B cell (primary cell): ENCODE measurements around the gene DTNBP1. TPM values are rescaled to one million over a fixed set of nuclear protein-coding genes. Genes with fewer than 3 reads are reported as not detected.

Experiments used
- ATAC-seq: fragments of 200-7000 bp; cut with Tn5 transposase; one replicate; pipeline ENCODE4 v1.10.0; 2021; ENCODE audit warnings: low read depth, mild to moderate bottlenecking, moderate number of reproducible peaks, moderate library complexity
- CTCF ChIA-PET: fragments of 350-600 bp; sonication (Branson Sonifier 250); formaldehyde crosslinking; loops from one replicate; lab custom pipeline; 2021; ENCODE audit warnings: antibody characterized with exemption, inconsistent platforms; lab: Charles Lee
- POLR2A ChIA-PET: fragments of 350-600 bp; sonication (Branson Sonifier 250); formaldehyde crosslinking; loops from one replicate; lab custom pipeline; 2021; ENCODE audit warnings: antibody characterized with exemption; lab: Charles Lee
- DNase-seq: peaks from one replicate; pipeline ENCODE4 v3.0.0; 2013
- H2AFZ ChIP-seq: 2 replicates; pipeline ENCODE4 v1.6.1; 2012; ENCODE audit warnings: mild to moderate bottlenecking, low read depth, low read length; ENCODE audit not compliant: insufficient read depth, poor library complexity, severe bottlenecking
- H3K27ac ChIP-seq, 2 donors: 1 replicate in 1 of 2; 2 replicates in 1 of 2; pipeline ENCODE4 v1.5.1; 2012 to 2013; ENCODE audit warnings: low read length in 2 of 2, mild to moderate bottlenecking in 2 of 2, moderate library complexity in 1 of 2
- H3K27me3 ChIP-seq, 4 experiments: fragments of 200-600 bp in 1 of 4; sonication (generic) in 1 of 4; replicated peaks in 1 of 4; 1 replicate in 2 of 4; 2 replicates in 2 of 4; pipeline versions ENCODE4 v1.6.1 to v1.7.0; 2013 to 2016; ENCODE audit warnings: low read length in 3 of 4, mild to moderate bottlenecking in 2 of 4, mixed read lengths in 1 of 4, moderate library complexity in 1 of 4; ENCODE audit not compliant: insufficient read depth in 4 of 4, control insufficient read depth in 3 of 4; ENCODE audit errors: control extremely low read depth in 1 of 4
- H3K36me3 ChIP-seq, 2 experiments: replicated peaks in 1 of 2; 1 replicate in 1 of 2; 2 replicates in 1 of 2; pipeline versions ENCODE4 v1.6.1 to v1.7.1; 2013; ENCODE audit warnings: low read length in 1 of 2; ENCODE audit not compliant: insufficient read depth in 2 of 2, control insufficient read depth in 1 of 2; ENCODE audit errors: control extremely low read depth in 1 of 2, extremely low read depth in 1 of 2
- H3K4me1 ChIP-seq, 2 donors: fragments of 200-600 bp in 1 of 2; sonication (generic) in 1 of 2; 1 replicate in 1 of 2; 2 replicates in 1 of 2; pipeline versions ENCODE4 v1.5.1 to v1.6.1; 2013 to 2017; ENCODE audit warnings: low read length in 2 of 2; ENCODE audit not compliant: control insufficient read depth in 2 of 2, insufficient read depth in 2 of 2
- H3K4me2 ChIP-seq: replicated peaks from 2 replicates; pipeline ENCODE3; 2012; ENCODE audit warnings: mild to moderate bottlenecking, low read depth, low read length; ENCODE audit not compliant: poor library complexity, severe bottlenecking
- H3K4me3 ChIP-seq, 5 experiments: fragments of 200-600 bp in 1 of 5; sonication (generic) in 1 of 5; 1 replicate in 3 of 5; 2 replicates in 2 of 5; pipeline versions ENCODE4 v1.5.1 to v1.7.0; 2011 to 2016; ENCODE audit warnings: low read length in 4 of 5, mild to moderate bottlenecking in 4 of 5, low read depth in 2 of 5, control low read depth in 1 of 5, moderate library complexity in 1 of 5; ENCODE audit not compliant: insufficient read depth in 1 of 5; ENCODE audit errors: control extremely low read depth in 1 of 5, extremely low read depth in 1 of 5
- H3K79me2 ChIP-seq: fragments of 200-600 bp; sonication (generic); one replicate; pipeline ENCODE4 v1.6.0; 2016; ENCODE audit warnings: low read length; ENCODE audit not compliant: control insufficient read depth, insufficient read depth
- H3K9ac ChIP-seq: fragments of 200-600 bp; sonication (generic); 2 replicates; pipeline ENCODE4 v1.6.1; 2017; ENCODE audit warnings: mild to moderate bottlenecking, low read length, moderate library complexity
- H3K9me3 ChIP-seq, 3 donors: one replicate each; pipeline versions ENCODE4 v1.6.1 to v1.7.1; 2013; ENCODE audit warnings: low read length in 2 of 3; ENCODE audit not compliant: control insufficient read depth in 2 of 3, insufficient read depth in 1 of 3; ENCODE audit errors: control extremely low read depth in 1 of 3
- H4K20me1 ChIP-seq: 2 replicates; pipeline ENCODE4 v1.6.0; 2012; ENCODE audit warnings: mild to moderate bottlenecking, low read length; ENCODE audit not compliant: insufficient read depth, control insufficient read depth, poor library complexity, severe bottlenecking
- H3K27ac Mint-ChIP-seq: one replicate; pipeline ENCODE4 v1.8.0; 2021; ENCODE audit warnings: mixed read lengths
- H3K27me3 Mint-ChIP-seq: one replicate; pipeline ENCODE4 v1.8.0; 2021; ENCODE audit warnings: mixed read lengths
- H3K4me1 Mint-ChIP-seq: one replicate; pipeline ENCODE4 v1.8.0; 2021; ENCODE audit warnings: mixed read lengths
- H3K4me3 Mint-ChIP-seq: one replicate; pipeline ENCODE4 v1.8.0; 2021; ENCODE audit warnings: mixed read lengths
- H3K9me3 Mint-ChIP-seq: one replicate; pipeline ENCODE4 v1.8.0; 2022; ENCODE audit warnings: mixed read lengths; ENCODE audit not compliant: insufficient read depth
- EZH2 ChIP-seq: IDR thresholded peaks from 2 replicates; pipeline ENCODE4 v1.6.1; 2012; ENCODE audit warnings: borderline replicate concordance, low read depth, mild to moderate bottlenecking, moderate library complexity, low read length; ENCODE audit not compliant: insufficient read depth, poor library complexity, severe bottlenecking
- WGBS: methylation state at CpG from one replicate; pipeline ENCODE4 v1.1.5; 2013; ENCODE audit warnings: missing lambda C conversion rate; ENCODE audit not compliant: insufficient coverage; 5-methylcytosine and 5-hydroxymethylcytosine counted together
- intact Hi-C: fragments of 100-400 bp; cut with micrococcal nuclease; formaldehyde crosslinking; loops from one replicate; pipeline ENCODE4 v1.10.0; 2022
- polyA plus RNA-seq: library from polyadenylated mRNA; depleted of rRNA; stranded (reverse); fragments of >200 nt; gene quantifications from 2 replicates; pipeline ENCODE4 v1.2.3, GENCODE V29; 2012
- total RNA-seq, 2 donors: library from RNA; stranded (reverse); fragments of 120-200 nt in 1 of 2; gene quantifications; 1 replicate in 1 of 2; 2 replicates in 1 of 2; pipeline versions ENCODE4 v1.2.3 to v1.2.4, GENCODE V29; 2013 to 2022
- TF ChIP-seq, protein P1 (sequence below): fragments of 200-600 bp; IDR thresholded peaks from one replicate; pipeline ENCODE4 v1.8.0; 2022; ENCODE audit warnings: antibody characterized with exemption, mild to moderate bottlenecking

The DTNBP1 gene
- total and polyA plus RNA-seq, 2 donors (not counting 1 experiment from before 2014, with no cell fraction given), result 31.4 to 73.0 TPM

DNA sequence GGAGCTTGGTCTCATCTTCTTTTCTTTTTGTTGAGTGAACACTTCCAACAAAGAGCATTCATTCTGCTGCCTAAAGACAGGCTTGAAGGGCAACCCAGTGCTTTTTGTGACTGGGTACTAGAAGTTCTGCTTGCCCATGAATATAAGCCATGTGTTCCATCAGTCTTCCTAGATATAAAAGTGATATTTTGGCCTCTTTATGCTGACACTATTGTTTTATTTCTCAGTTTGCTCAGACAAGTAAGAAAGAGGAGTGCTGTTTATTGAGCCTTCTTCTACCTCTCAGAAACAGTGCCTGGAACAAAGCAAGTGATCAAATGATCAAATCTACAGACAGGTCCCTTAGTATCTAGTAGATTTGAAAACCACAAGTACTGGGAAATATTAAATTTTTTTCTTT is 2.4 kb upstream of the DTNBP1 start:
- H3K4me3 ChIP-seq, result no peak overlapping the region
- H3K9me3 Mint-ChIP-seq, result no peaks in the 10 kb centered on the region
- no peak for DNase-seq
- H3K9me3 ChIP-seq, result no peaks in the 10 kb centered on the region
- peaks cover 19% of the 10 kb centered on the region for H3K79me2 ChIP-seq
- peaks cover 27% of the 10 kb centered on the region for H3K4me1 Mint-ChIP-seq
- no peak overlapping the region for H2AFZ ChIP-seq
- H3K27ac Mint-ChIP-seq, result no peak overlapping the region
- CTCF ChIA-PET, result interaction anchor here (0.8 to 1.6 kb wide), 3 partner anchors 17 to 463 kb away, joined by 3 to 6 read pairs (median 4); partner anchors contain the start of gene MYLIP
- no peak overlapping the region for H3K27ac ChIP-seq
- no peak for ATAC-seq
- TF ChIP-seq, protein P1, sequence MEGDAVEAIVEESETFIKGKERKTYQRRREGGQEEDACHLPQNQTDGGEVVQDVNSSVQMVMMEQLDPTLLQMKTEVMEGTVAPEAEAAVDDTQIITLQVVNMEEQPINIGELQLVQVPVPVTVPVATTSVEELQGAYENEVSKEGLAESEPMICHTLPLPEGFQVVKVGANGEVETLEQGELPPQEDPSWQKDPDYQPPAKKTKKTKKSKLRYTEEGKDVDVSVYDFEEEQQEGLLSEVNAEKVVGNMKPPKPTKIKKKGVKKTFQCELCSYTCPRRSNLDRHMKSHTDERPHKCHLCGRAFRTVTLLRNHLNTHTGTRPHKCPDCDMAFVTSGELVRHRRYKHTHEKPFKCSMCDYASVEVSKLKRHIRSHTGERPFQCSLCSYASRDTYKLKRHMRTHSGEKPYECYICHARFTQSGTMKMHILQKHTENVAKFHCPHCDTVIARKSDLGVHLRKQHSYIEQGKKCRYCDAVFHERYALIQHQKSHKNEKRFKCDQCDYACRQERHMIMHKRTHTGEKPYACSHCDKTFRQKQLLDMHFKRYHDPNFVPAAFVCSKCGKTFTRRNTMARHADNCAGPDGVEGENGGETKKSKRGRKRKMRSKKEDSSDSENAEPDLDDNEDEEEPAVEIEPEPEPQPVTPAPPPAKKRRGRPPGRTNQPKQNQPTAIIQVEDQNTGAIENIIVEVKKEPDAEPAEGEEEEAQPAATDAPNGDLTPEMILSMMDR, result no peak
- TF ChIP-seq EZH2, result no peak
- POLR2A ChIA-PET, result no interaction called here
- intact Hi-C loops, result no loop called here
- no peaks in the 10 kb centered on the region for H3K27me3 ChIP-seq
- H3K9ac ChIP-seq, result no peak overlapping the region
- no peaks in the 10 kb centered on the region for H4K20me1 ChIP-seq
- H3K4me3 Mint-ChIP-seq, result no peak overlapping the region
- H3K36me3 ChIP-seq, result peaks cover 0 to 5% of the 10 kb centered on the region in 2 experiments
- no peak overlapping the region for H3K4me2 ChIP-seq
- no peaks in the 10 kb centered on the region for H3K27me3 Mint-ChIP-seq
- peaks cover 13 to 24% of the 10 kb centered on the region in 2 donors for H3K4me1 ChIP-seq

DNA sequence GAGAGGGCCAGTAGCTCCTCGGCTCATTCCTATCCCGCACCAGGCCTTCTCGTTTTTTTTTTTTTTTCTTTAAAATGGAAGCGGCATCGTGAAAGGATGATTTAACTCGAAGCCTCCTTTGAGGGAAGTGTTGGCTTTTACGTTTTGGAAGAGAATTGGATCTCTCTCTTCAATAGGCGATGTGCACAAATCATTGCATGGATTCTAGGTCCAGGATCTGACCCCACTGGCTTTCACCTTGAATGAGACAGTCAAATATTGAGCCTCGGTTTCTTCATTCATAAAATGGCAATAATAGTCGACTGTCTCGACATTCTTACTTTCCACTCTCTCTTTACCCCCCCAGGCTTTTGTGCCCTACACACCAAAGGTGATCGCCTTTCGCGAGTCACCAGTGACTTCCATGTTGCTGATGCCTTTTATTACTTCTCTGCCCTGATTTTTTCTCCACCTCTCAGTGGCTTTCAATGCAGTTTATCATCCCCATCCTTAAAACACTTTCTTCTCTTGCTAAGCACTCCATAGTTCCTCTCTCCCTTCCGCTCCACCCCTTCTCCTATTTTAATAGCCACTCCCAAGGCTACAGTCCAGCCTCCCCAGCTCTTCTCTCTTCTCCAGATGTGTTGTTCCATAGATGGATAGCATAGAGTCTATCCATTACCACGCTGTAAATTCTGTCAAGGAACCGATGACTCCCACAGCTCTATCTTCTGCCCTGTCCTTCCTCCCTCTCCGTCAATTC is 473 bp upstream of the DTNBP1 start:
- H3K4me3 Mint-ChIP-seq, result peak overlapping the region; percentile 94
- ChIA-PET POLR2A (interaction anchor here (0.7 kb wide), 1 partner anchor 1500 kb away, joined by 6 read pairs; no protein-coding TSS in a partner anchor), CTCF (no interaction called here)
- no peaks in the 10 kb centered on the region for H3K27me3 Mint-ChIP-seq
- Histone ChIP-seq H3K79me2 (peaks cover 27% of the 10 kb centered on the region), H3K4me2 (peak overlapping the region; percentile 96), H3K27ac (peak overlapping the region; percentile 36 to 91), H3K4me3 (peak overlapping the region; percentile 50 to 97 (median 78)), H3K4me1 (peaks cover 28 to 42% of the 10 kb centered on the region in 2 donors), H2AFZ (peak overlapping the region; percentile 66), H3K27me3 (no peaks in the 10 kb centered on the region), H4K20me1 (peaks cover 4% of the 10 kb centered on the region), H3K9me3 (no peaks in the 10 kb centered on the region), H3K9ac (peak overlapping the region; percentile 85), H3K36me3 (peaks cover 0 to 5% of the 10 kb centered on the region in 2 experiments)
- 74% methylated on average over 10 of the region's 18 CpGs for WGBS
- no peaks in the 10 kb centered on the region for H3K9me3 Mint-ChIP-seq
- DNase-seq, result no peak
- no peak for ATAC-seq
- peak overlapping the region; percentile 95 for H3K27ac Mint-ChIP-seq
- TF ChIP-seq, protein P1, result no peak
- no peak for TF ChIP-seq EZH2
- intact Hi-C loops, result loop anchor here (2.0 to 5.0 kb wide), 3 partner anchors 41 to 1851 kb away; partner anchors contain the start of gene MCUR1
- H3K4me1 Mint-ChIP-seq, result peaks cover 43% of the 10 kb centered on the region
